Neural progenitor cell (in vitro differentiated cells): ENCODE results near the gene TAGLN.

Experiments
- EZH2 ChIP-seq: fragments of 200-600 bp; sonication (generic); IDR thresholded peaks from 2 replicates; pipeline ENCODE4 v1.6.1; 2017; ENCODE audit warnings: antibody characterized with exemption, mild to moderate bottlenecking, moderate library complexity
- TF ChIP-seq, protein P1 (sequence below): fragments of 200-600 bp; sonication (generic); IDR thresholded peaks from 2 replicates; pipeline ENCODE4 v1.5.1; 2017; ENCODE audit warnings: antibody characterized with exemption, mild to moderate bottlenecking

DNA sequence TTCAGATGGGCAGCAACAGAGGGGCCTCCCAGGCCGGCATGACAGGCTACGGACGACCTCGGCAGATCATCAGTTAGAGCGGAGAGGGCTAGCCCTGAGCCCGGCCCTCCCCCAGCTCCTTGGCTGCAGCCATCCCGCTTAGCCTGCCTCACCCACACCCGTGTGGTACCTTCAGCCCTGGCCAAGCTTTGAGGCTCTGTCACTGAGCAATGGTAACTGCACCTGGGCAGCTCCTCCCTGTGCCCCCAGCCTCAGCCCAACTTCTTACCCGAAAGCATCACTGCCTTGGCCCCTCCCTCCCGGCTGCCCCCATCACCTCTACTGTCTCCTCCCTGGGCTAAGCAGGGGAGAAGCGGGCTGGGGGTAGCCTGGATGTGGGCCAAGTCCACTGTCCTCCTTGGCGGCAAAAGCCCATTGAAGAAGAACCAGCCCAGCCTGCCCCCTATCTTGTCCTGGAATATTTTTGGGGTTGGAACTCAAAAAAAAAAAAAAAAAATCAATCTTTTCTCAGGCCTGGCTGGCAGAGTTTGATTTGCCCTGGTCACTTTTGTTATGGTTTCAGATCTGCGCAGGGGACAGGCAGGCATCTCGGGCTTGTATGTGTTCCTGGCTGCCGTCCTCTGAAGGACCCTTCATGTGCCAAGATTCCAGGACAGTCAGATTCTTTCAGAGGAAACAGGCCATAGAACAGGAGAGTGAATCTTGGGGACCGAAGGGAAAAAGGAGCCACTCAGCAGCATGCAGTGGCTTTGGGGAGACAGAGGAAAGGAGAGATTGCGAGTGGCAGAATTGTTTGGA lies 5.3 kb downstream of the TAGLN start:
- TF ChIP-seq EZH2 = no peak
- TF ChIP-seq, protein P1, sequence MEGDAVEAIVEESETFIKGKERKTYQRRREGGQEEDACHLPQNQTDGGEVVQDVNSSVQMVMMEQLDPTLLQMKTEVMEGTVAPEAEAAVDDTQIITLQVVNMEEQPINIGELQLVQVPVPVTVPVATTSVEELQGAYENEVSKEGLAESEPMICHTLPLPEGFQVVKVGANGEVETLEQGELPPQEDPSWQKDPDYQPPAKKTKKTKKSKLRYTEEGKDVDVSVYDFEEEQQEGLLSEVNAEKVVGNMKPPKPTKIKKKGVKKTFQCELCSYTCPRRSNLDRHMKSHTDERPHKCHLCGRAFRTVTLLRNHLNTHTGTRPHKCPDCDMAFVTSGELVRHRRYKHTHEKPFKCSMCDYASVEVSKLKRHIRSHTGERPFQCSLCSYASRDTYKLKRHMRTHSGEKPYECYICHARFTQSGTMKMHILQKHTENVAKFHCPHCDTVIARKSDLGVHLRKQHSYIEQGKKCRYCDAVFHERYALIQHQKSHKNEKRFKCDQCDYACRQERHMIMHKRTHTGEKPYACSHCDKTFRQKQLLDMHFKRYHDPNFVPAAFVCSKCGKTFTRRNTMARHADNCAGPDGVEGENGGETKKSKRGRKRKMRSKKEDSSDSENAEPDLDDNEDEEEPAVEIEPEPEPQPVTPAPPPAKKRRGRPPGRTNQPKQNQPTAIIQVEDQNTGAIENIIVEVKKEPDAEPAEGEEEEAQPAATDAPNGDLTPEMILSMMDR = no peak
